Right lobe of liver (tissue), 6 donors: ENCODE measurements around the gene BMP10. TPM values are rescaled to one million over a fixed set of nuclear protein-coding genes. Genes with fewer than 3 reads are reported as not detected.

Experiments used
- ATAC-seq, 4 donors: fragments of 200-7000 bp; cut with Tn5 transposase; one replicate each; pipeline ENCODE4 v1.9.1; 2020; ENCODE audit warnings: mild to moderate bottlenecking in 4 of 4, moderate library complexity in 4 of 4
- DNase-seq, 3 donors: peaks; one replicate each; pipeline ENCODE4 v3.0.0-alpha.2; 2020
- H3K27ac ChIP-seq, 3 donors: fragments of 200-600 bp; one replicate each; pipeline ENCODE4 v1.8.0; 2022
- H3K27me3 ChIP-seq, 2 donors: fragments of 200-600 bp; one replicate each; pipeline ENCODE4 v1.8.0; 2022
- H3K36me3 ChIP-seq, 4 donors: fragments of 200-600 bp; sonication (generic) in 1 of 4; one replicate each; pipeline versions ENCODE4 v1.5.1 to v1.8.0; 2017 to 2022; ENCODE audit warnings: control low read depth in 1 of 4
- H3K4me1 ChIP-seq, 4 donors: fragments of 200-600 bp; sonication (generic) in 1 of 4; one replicate each; pipeline versions ENCODE4 v1.5.1 to v1.8.0; 2017 to 2022; ENCODE audit warnings: control low read depth in 1 of 4
- H3K4me3 ChIP-seq, 3 donors: fragments of 200-600 bp; one replicate each; pipeline ENCODE4 v1.8.0; 2022
- H3K9me3 ChIP-seq, 4 donors: fragments of 200-600 bp; sonication (generic) in 1 of 4; one replicate each; pipeline versions ENCODE4 v1.5.1 to v1.8.0; 2017 to 2022; ENCODE audit warnings: control low read depth in 1 of 4
- CTCF ChIP-seq, 4 donors: fragments of 200-600 bp in 3 of 4; fragments of 450-650 bp in 1 of 4; IDR thresholded peaks; one replicate each; pipeline versions ENCODE4 v1.5.1 to v1.8.0; 2016 to 2022; ENCODE audit warnings: antibody characterized with exemption in 4 of 4, mild to moderate bottlenecking in 2 of 4
- POLR2A ChIP-seq: fragments of 450-650 bp; IDR thresholded peaks from one replicate; pipeline ENCODE4 v1.6.1; 2017; ENCODE audit warnings: antibody characterized with exemption, mild to moderate bottlenecking
- WGBS: methylation state at CpG from one replicate; pipeline ENCODE4 v1.1.6; 2018; ENCODE audit warnings: low coverage, low lambda C conversion rate; ENCODE audit not compliant: insufficient coverage; ENCODE audit errors: missing lambda C conversion rate; 5-methylcytosine and 5-hydroxymethylcytosine counted together
- intact Hi-C, 2 donors: fragments of 100-400 bp; cut with DNase I; formaldehyde crosslinking; loops; one replicate each; pipeline versions ENCODE4 v1.11.2 to v1.14.1; 2022
- total RNA-seq, 6 experiments: library from RNA; depleted of rRNA in 2 of 6; stranded (reverse); fragments of >200 nt in 2 of 6; fragmentation: NEBNext Ultra II Directional in 3 of 6; extraction: Animal tissue kit (Norgen Biotek cat#: 25700) in 3 of 6; gene quantifications; one replicate each; pipeline versions ENCODE4 v1.1.0 to v1.2.4, GENCODE V29; 2016 to 2023
- donor health status: DM: no; HTN: yes; CAD: no.
- donor health status: DM: no; HTN: no; CAD: no.
- donor health status: DM: no; HTN: no; CAD: no.
- donor health status: DM: no; HTN: yes; CAD: no.
- donor health status: DM: no; HTN: yes; CAD: no.

The BMP10 gene
- total RNA-seq, 6 experiments from 2014 or later, result 4.0 to 15.4 (median 6.0) TPM

GRCh38 chr2:68857202-68857845, 13.9 kb downstream of the BMP10 start:
- TF ChIP-seq POLR2A (no peak), CTCF (IDR thresholded peaks at IDR 0.05) (no peak)
- Histone ChIP-seq H3K9me3 (no peaks in the 10 kb centered on the region), H3K36me3 (no peaks in the 10 kb centered on the region), H3K27me3 (no peaks in the 10 kb centered on the region), H3K27ac (no peak overlapping the region), H3K4me1 (no peaks in the 10 kb centered on the region), H3K4me3 (no peak overlapping the region)
- DNase-seq, result no peak
- 54% methylated on average over 3 of the region's 3 CpGs for WGBS
- intact Hi-C loops, result no loop called here
- peak in 2 of 4 donors; percentile 7 to 30 for ATAC-seq

- no peak overlapping the region for H3K4me3 ChIP-seq
- 80% methylated on average over 1 of the region's 3 CpGs for WGBS
- intact Hi-C loops, result no loop called here
- no peak for TF ChIP-seq POLR2A
- no peak for TF ChIP-seq CTCF (IDR thresholded peaks at IDR 0.05)
- no peaks in the 10 kb centered on the region for H3K36me3 ChIP-seq
- no peak for DNase-seq
- no peak for ATAC-seq
- H3K9me3 ChIP-seq, result no peaks in the 10 kb centered on the region
- no peaks in the 10 kb centered on the region for H3K4me1 ChIP-seq
- no peaks in the 10 kb centered on the region for H3K27me3 ChIP-seq
- no peak overlapping the region for H3K27ac ChIP-seq
Observed at GRCh38 chr2:68855550-68855949, 15.6 kb downstream of the BMP10 start.

GRCh38 chr2:68854476-68854875, 16.7 kb downstream of the BMP10 start:
- H3K4me3 ChIP-seq, result no peak overlapping the region
- DNase-seq (no peak), ATAC-seq (no peak)
- no peaks in the 10 kb centered on the region for H3K27me3 ChIP-seq
- H3K4me1 ChIP-seq, result no peaks in the 10 kb centered on the region
- no peaks in the 10 kb centered on the region for H3K9me3 ChIP-seq
- no peaks in the 10 kb centered on the region for H3K36me3 ChIP-seq
- H3K27ac ChIP-seq, result no peak overlapping the region
- intact Hi-C loops, result no loop called here
- TF ChIP-seq POLR2A, result no peak
- no peak for TF ChIP-seq CTCF (IDR thresholded peaks at IDR 0.05)

GRCh38 chr2:68853915-68854314, 17.3 kb downstream of the BMP10 start:
- Histone ChIP-seq H3K27ac (no peak overlapping the region), H3K36me3 (no peaks in the 10 kb centered on the region), H3K27me3 (no peaks in the 10 kb centered on the region), H3K9me3 (no peaks in the 10 kb centered on the region), H3K4me3 (no peak overlapping the region), H3K4me1 (no peaks in the 10 kb centered on the region)
- TF ChIP-seq CTCF (IDR thresholded peaks at IDR 0.05) (no peak), POLR2A (no peak)
- WGBS, result 67% methylated on average over 4 of the region's 4 CpGs
- DNase-seq (no peak), ATAC-seq (no peak)
- intact Hi-C loops, result no loop called here

- H3K4me1 ChIP-seq, result no peaks in the 10 kb centered on the region
- H3K27me3 ChIP-seq, result no peaks in the 10 kb centered on the region
- ATAC-seq, result no peak
- intact Hi-C loops, result no loop called here
- H3K36me3 ChIP-seq, result no peaks in the 10 kb centered on the region
- H3K27ac ChIP-seq, result no peak overlapping the region
- TF ChIP-seq CTCF (IDR thresholded peaks at IDR 0.05) (no peak), POLR2A (no peak)
- H3K9me3 ChIP-seq, result no peaks in the 10 kb centered on the region
- WGBS, result 55% methylated on average over 2 of the region's 2 CpGs
- H3K4me3 ChIP-seq, result no peak overlapping the region
- no peak for DNase-seq
Observed at GRCh38 chr2:68853035-68853434, 18.2 kb downstream of the BMP10 start.
